ENCODE measurements around the gene GCNT1. TPM values are rescaled to one million over a fixed set of nuclear protein-coding genes. Genes with fewer than 3 reads are reported as not detected.

The GCNT1 gene
- total RNA-seq, 1 experiment from 2014 or later = 18.9 TPM

DNA sequence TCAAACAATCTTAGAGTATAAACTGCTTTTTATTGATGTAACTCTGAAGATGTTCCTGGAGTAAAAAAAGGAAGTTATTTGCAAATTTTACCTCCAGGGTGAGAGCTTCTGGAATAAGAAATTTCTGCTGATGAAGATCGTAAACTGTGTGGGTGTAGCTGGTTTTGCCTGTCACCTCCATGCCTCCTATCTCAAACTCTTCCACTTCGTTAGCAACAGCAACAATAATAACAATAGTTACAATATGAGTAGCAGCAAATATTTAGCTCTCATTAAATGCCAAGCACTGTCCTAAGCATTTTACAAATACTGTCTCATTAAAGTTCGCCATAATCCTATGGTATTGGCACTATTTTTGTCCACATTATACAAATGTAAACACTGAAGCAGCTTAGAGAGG lies 57.9 kb downstream of the GCNT1 start:
- POLR2A ChIA-PET = no interaction called here
- H3K4me1 ChIP-seq = no peaks in the 10 kb centered on the region
- no peak for DNase-seq

GRCh38 chr9:76519075-76519835 lies 60.3 kb downstream of the GCNT1 start:
- Histone ChIP-seq H3K9me3 (no peaks in the 10 kb centered on the region), H3K27me3 (replicated peaks; ENCODE audit: control insufficient read depth, insufficient read depth, low read length) (no peaks in the 10 kb centered on the region), H3K4me3 (ENCODE audit: low read depth, low read length) (no peak overlapping the region), H3K36me3 (ENCODE audit: control insufficient read depth, insufficient read depth, low read length) (no peaks in the 10 kb centered on the region), H3K4me1 (no peaks in the 10 kb centered on the region)
- ChIA-PET POLR2A (no interaction called here), CTCF (no interaction called here)
- no TSS peak for BruUV-seq (replicated peaks)
- Mint-ChIP-seq H3K36me3 (ENCODE audit: insufficient read depth, unreplicated experiment) (no peaks in the 10 kb centered on the region), H3K4me3 (ENCODE audit: unreplicated experiment) (no peak overlapping the region), H3K4me1 (ENCODE audit: low read depth, unreplicated experiment) (peaks cover 7% of the 10 kb centered on the region), H3K27ac (ENCODE audit: unreplicated experiment) (no peak overlapping the region), H3K9me3 (ENCODE audit: unreplicated experiment) (no peaks in the 10 kb centered on the region), H3K27me3 (ENCODE audit: insufficient read depth, unreplicated experiment) (no peaks in the 10 kb centered on the region)
- intact Hi-C loops (cut with micrococcal nuclease; ENCODE audit: unreplicated experiment) = no loop called here
- TF ChIP-seq, protein P1, sequence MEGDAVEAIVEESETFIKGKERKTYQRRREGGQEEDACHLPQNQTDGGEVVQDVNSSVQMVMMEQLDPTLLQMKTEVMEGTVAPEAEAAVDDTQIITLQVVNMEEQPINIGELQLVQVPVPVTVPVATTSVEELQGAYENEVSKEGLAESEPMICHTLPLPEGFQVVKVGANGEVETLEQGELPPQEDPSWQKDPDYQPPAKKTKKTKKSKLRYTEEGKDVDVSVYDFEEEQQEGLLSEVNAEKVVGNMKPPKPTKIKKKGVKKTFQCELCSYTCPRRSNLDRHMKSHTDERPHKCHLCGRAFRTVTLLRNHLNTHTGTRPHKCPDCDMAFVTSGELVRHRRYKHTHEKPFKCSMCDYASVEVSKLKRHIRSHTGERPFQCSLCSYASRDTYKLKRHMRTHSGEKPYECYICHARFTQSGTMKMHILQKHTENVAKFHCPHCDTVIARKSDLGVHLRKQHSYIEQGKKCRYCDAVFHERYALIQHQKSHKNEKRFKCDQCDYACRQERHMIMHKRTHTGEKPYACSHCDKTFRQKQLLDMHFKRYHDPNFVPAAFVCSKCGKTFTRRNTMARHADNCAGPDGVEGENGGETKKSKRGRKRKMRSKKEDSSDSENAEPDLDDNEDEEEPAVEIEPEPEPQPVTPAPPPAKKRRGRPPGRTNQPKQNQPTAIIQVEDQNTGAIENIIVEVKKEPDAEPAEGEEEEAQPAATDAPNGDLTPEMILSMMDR (IDR thresholded peaks at IDR 0.05; ENCODE audit: insufficient read depth in 1 of 2, low read depth in 1 of 2, low read length in 1 of 2, severe bottlenecking in 1 of 2, unreplicated experiment in 1 of 2) = no peak
- no peak for DNase-seq

More for the DNA sequence above, 57.9 kb downstream of the GCNT1 start:
- BruUV-seq (replicated peaks) = no TSS peak
- Histone ChIP-seq H3K27me3 (replicated peaks; ENCODE audit: control insufficient read depth, insufficient read depth, low read length) (no peaks in the 10 kb centered on the region), H3K4me3 (ENCODE audit: low read depth, low read length) (no peak overlapping the region), H3K36me3 (ENCODE audit: control insufficient read depth, insufficient read depth, low read length) (no peaks in the 10 kb centered on the region), H3K9me3 (no peaks in the 10 kb centered on the region)
- Mint-ChIP-seq H3K27ac (ENCODE audit: unreplicated experiment) (no peak overlapping the region), H3K9me3 (ENCODE audit: unreplicated experiment) (no peaks in the 10 kb centered on the region), H3K36me3 (ENCODE audit: insufficient read depth, unreplicated experiment) (no peaks in the 10 kb centered on the region), H3K27me3 (ENCODE audit: insufficient read depth, unreplicated experiment) (no peaks in the 10 kb centered on the region), H3K4me1 (ENCODE audit: low read depth, unreplicated experiment) (peaks cover 7% of the 10 kb centered on the region), H3K4me3 (ENCODE audit: unreplicated experiment) (no peak overlapping the region)
- TF ChIP-seq, protein P1 (IDR thresholded peaks at IDR 0.05; ENCODE audit: insufficient read depth in 1 of 2, low read depth in 1 of 2, low read length in 1 of 2, severe bottlenecking in 1 of 2, unreplicated experiment in 1 of 2) = no peak
- intact Hi-C loops (cut with micrococcal nuclease; ENCODE audit: unreplicated experiment) = no loop called here
- CTCF ChIA-PET = no interaction called here

GRCh38 chr9:76521244-76521681 lies 62.3 kb downstream of the GCNT1 start:
- BruUV-seq (replicated peaks) = no TSS peak
- Histone ChIP-seq H3K4me1 (no peaks in the 10 kb centered on the region), H3K27me3 (replicated peaks; ENCODE audit: control insufficient read depth, insufficient read depth, low read length) (no peaks in the 10 kb centered on the region), H3K4me3 (ENCODE audit: low read depth, low read length) (no peak overlapping the region), H3K9me3 (no peaks in the 10 kb centered on the region), H3K36me3 (ENCODE audit: control insufficient read depth, insufficient read depth, low read length) (no peaks in the 10 kb centered on the region)
- ChIA-PET CTCF (no interaction called here), POLR2A (no interaction called here)
- intact Hi-C loops (cut with micrococcal nuclease; ENCODE audit: unreplicated experiment) = no loop called here
- H3K36me3 Mint-ChIP-seq (ENCODE audit: insufficient read depth, unreplicated experiment) = no peaks in the 10 kb centered on the region
- H3K27ac Mint-ChIP-seq (ENCODE audit: unreplicated experiment) = peak overlapping the region; percentile 57
- DNase-seq = no peak
- no peaks in the 10 kb centered on the region for H3K27me3 Mint-ChIP-seq (ENCODE audit: insufficient read depth, unreplicated experiment)
- TF ChIP-seq, protein P1 (IDR thresholded peaks at IDR 0.05; ENCODE audit: insufficient read depth in 1 of 2, low read depth in 1 of 2, low read length in 1 of 2, severe bottlenecking in 1 of 2, unreplicated experiment in 1 of 2) = no peak
- H3K4me1 Mint-ChIP-seq (ENCODE audit: low read depth, unreplicated experiment) = peaks cover 7% of the 10 kb centered on the region
- no peak overlapping the region for H3K4me3 Mint-ChIP-seq (ENCODE audit: unreplicated experiment)
- no peaks in the 10 kb centered on the region for H3K9me3 Mint-ChIP-seq (ENCODE audit: unreplicated experiment)
